ENCODE data around the gene FAM53A.
"Not testable (repeated sequence)": the region's sequence is repeated elsewhere in the genome, so short reads cannot be mapped to it uniquely, and the experiment has no call there.

Gene FAM53A

GRCh38 chr4:1685235-1686150, 1.4 kb upstream of the FAM53A start:
- no peak for TF ChIP-seq ZNF274 (IDR thresholded peaks at IDR 0.05; ENCODE audit: low read depth, low read length)
- H3K4me3 ChIP-seq (ENCODE audit: low read length) = no peak overlapping the region

- H3K4me3 ChIP-seq (ENCODE audit: low read length) = peak overlapping the region; percentile 66; the same call in 1 of the 2 replicates
- TF ChIP-seq ZNF274 (IDR thresholded peaks at IDR 0.05; ENCODE audit: low read depth, low read length) = no peak
Measured at GRCh38 chr4:1684506-1685234, 557 bp upstream of the FAM53A start.

- H3K4me3 ChIP-seq (ENCODE audit: low read length) = peak overlapping the region; percentile 64; the same call in 1 of the 2 replicates
Measured at GRCh38 chr4:1683261-1683735, 815 bp downstream of the FAM53A start.

GRCh38 chr4:1682860-1683259, 1.3 kb downstream of the FAM53A start:
- peak overlapping the region; percentile 64; the same call in 1 of the 2 replicates for H3K4me3 ChIP-seq (ENCODE audit: low read length)
- TF ChIP-seq ZNF274 (IDR thresholded peaks at IDR 0.05; ENCODE audit: low read depth, low read length) = no peak

More at GRCh38 chr4:1683261-1683735, 815 bp downstream of the FAM53A start:
- no peak for TF ChIP-seq ZNF274 (IDR thresholded peaks at IDR 0.05; ENCODE audit: low read depth, low read length)

DNA sequence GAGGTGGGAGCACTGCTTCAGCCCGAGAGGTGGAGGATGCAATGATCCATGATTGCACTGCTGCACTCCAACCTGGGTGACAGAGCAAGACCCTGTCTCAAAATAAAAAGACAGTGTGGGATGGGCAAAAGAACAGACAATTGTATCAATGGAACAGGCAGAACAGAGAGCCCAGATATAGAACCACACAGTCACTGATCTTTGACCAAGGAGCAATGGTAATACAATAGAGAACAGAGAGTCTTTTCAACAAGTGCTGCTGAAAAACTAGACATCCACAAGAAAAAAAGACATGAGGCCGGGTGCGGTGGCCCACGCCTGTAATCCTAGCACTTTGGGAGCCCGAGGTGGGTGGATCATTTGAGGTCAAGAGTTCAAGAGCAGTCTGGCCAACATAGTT, 5.9 kb downstream of the FAM53A start:
- no peak for TF ChIP-seq ZNF274 (IDR thresholded peaks at IDR 0.05; ENCODE audit: low read depth, low read length)
- H3K4me3 ChIP-seq (ENCODE audit: low read length) = no peak overlapping the region

- no peak for TF ChIP-seq ZNF274 (IDR thresholded peaks at IDR 0.05; ENCODE audit: low read depth, low read length)
Measured at GRCh38 chr4:1676605-1677525, 7.2 kb downstream of the FAM53A start.

GRCh38 chr4:1675802-1676137, 8.3 kb downstream of the FAM53A start:
- no peak overlapping the region for H3K4me3 ChIP-seq (ENCODE audit: low read length)
- no peak for TF ChIP-seq ZNF274 (IDR thresholded peaks at IDR 0.05; ENCODE audit: low read depth, low read length)

More at GRCh38 chr4:1676605-1677525, 7.2 kb downstream of the FAM53A start:
- H3K4me3 ChIP-seq (ENCODE audit: low read length) = no peak overlapping the region

DNA sequence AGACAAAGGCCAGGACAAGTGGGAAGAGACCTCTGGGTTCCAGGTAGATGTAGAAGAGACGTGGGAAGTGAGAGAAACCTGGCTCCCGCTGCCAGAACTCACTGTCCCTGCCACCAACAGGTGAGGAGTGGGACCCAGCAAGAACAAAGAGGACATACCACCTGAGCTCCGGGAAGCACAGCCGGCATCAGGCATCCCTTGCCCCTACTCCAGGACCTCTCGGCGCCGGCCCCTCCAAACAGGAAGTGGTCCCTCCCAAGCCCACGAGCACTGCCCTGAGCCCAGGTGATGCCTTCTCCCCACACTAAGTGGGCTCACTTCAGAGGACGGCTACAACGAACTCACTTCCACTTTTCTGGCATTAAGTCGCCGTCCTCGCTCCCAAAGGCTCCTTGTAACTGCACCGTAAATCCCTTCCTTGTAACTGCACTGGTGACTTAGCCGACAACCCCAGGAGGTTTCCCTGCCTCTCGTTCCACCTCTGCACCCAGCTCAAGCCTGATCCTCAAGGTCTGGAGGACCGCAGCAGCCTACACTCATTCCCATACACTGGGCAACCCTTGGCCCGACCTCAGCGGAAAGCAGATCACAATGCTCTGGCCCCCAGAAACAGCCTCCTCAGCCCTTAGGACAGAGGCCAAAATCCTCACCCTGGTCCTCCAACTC, 8.8 kb downstream of the FAM53A start:
- H3K4me3 ChIP-seq (ENCODE audit: low read length) = no peak overlapping the region
- TF ChIP-seq ZNF274 (IDR thresholded peaks at IDR 0.05; ENCODE audit: low read depth, low read length) = no peak

GRCh38 chr4:1674682-1675081, 9.4 kb downstream of the FAM53A start:
- TF ChIP-seq ZNF274 (IDR thresholded peaks at IDR 0.05; ENCODE audit: low read depth, low read length) = no peak

DNA sequence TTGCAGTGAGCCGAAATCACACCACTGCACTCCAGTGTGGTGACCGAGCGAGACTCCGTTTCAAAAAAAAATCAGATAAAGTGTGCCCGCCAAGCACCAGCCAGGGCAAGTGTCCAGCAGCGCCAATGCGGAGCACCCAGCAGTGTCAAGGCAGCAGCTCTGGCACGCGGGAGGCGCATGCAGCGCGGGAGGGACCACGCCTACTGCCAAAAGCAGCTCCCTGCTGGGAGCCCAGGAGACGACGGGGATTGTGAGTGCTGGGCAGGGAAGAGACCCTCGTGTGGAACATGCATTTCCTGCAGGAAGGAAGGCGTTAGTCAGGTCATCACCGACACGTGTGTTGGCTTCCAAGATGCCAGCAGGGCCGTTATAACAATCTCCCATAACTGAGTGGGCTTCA, 10.4 kb downstream of the FAM53A start:
- TF ChIP-seq ZNF274 (IDR thresholded peaks at IDR 0.05; ENCODE audit: low read depth, low read length) = no peak
- no peak overlapping the region for H3K4me3 ChIP-seq (ENCODE audit: low read length)

More at GRCh38 chr4:1674682-1675081, 9.4 kb downstream of the FAM53A start:
- H3K4me3 ChIP-seq (ENCODE audit: low read length) = no peak overlapping the region

DNA sequence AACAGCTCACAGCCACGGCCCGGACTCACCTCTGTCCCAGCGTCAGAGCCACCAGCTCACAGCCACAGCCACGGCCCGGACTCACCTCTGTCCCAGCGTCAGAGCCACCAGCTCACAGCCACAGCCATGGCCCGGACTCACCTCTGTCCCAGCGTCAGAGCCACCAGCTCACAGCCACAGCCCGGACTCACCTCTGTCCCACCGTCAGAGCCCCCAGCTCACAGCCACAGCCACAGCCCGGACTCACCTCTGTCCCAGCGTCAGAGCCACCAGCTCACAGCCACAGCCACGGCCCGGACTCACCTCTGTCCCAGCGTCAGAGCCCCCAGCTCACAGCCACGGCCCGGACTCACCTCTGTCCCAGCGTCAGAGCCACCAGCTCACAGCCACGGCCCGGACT, 13.1 kb downstream of the FAM53A start:
- not testable (repeated sequence) for H3K4me3 ChIP-seq (ENCODE audit: low read length)

DNA sequence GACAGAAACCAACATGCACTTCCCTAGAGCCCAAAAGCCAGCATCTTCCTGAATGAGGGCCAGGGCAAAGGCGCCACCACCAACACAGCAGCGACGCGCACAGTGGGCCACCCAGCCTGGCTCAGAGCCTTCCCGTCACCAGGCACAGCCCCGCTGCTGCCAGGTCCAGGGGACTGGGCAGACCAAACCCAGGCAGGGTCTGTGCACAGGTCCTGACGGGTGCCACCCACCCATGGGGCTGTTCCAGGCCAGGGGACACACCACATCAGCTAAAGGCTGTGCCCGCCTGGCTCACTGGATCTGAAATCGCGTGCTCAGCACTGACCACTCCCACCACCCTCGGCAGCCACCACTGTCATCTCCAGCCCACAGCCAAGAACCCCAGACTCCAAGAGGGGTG, 13.8 kb downstream of the FAM53A start:
- no peak overlapping the region for H3K4me3 ChIP-seq (ENCODE audit: low read length)
- TF ChIP-seq ZNF274 (IDR thresholded peaks at IDR 0.05; ENCODE audit: low read depth, low read length) = no peak

GRCh38 chr4:1669850-1670249, 14.3 kb downstream of the FAM53A start:
- TF ChIP-seq ZNF274 (IDR thresholded peaks at IDR 0.05; ENCODE audit: low read depth, low read length) = no peak
- H3K4me3 ChIP-seq (ENCODE audit: low read length) = no peak overlapping the region
